Body of pancreas (tissue), 4 donors: ENCODE measurements around the gene TEX51. TPM values are rescaled to one million over a fixed set of nuclear protein-coding genes. Genes with fewer than 3 reads are reported as not detected.

Experiments used
- ATAC-seq: fragments of 150-250 bp; one replicate; pipeline ENCODE4 v1.9.1; 2016
- DNase-seq, 4 donors: peaks; one replicate each; pipeline ENCODE4 v3.0.0-alpha.2; 2019
- H3K27ac ChIP-seq, 4 donors: fragments of 200-600 bp; sonication (generic); 1 replicate in 3 of 4; 2 replicates in 1 of 4; pipeline versions ENCODE4 v1.5.1 to v1.6.1; 2016 to 2019; ENCODE audit warnings: mild to moderate bottlenecking in 1 of 4, mixed read lengths in 1 of 4, moderate library complexity in 1 of 4
- H3K27me3 ChIP-seq, 2 donors: fragments of 200-600 bp; sonication (generic); one replicate each; pipeline ENCODE4 v1.6.0; 2016; ENCODE audit warnings: mild to moderate bottlenecking in 1 of 2
- H3K36me3 ChIP-seq, 2 donors: fragments of 200-600 bp; sonication (generic); replicated peaks in 1 of 2; 2 replicates each; pipeline ENCODE4 v1.5.1; 2016; ENCODE audit warnings: low read depth in 2 of 2; ENCODE audit not compliant: insufficient read depth in 1 of 2
- H3K4me1 ChIP-seq: fragments of 200-600 bp; sonication (generic); one replicate; pipeline ENCODE4 v1.6.0; 2016
- H3K4me3 ChIP-seq, 2 donors: fragments of 200-600 bp; sonication (generic); 1 replicate in 1 of 2; 2 replicates in 1 of 2; pipeline ENCODE4 v1.5.1; 2016 to 2019
- H3K9me3 ChIP-seq, 3 donors: fragments of 200-600 bp; sonication (generic); 1 replicate in 2 of 3; 2 replicates in 1 of 3; pipeline ENCODE4 v1.5.1; 2016
- CTCF ChIP-seq, 7 experiments: fragments of 450-650 bp in 4 of 7; fragments of 200-600 bp in 3 of 7; sonication (generic) in 3 of 7; IDR thresholded peaks; one replicate each; pipeline ENCODE4 v1.5.1; 2016 to 2019; ENCODE audit warnings: antibody characterized with exemption in 7 of 7
- POLR2A ChIP-seq, 3 donors: fragments of 450-650 bp; IDR thresholded peaks; one replicate each; pipeline ENCODE4 v1.6.1; 2016; ENCODE audit warnings: antibody characterized with exemption in 3 of 3, mild to moderate bottlenecking in 2 of 3
- WGBS, 2 donors: methylation state at CpG; one replicate each; pipeline ENCODE4 v1.1.5; 2017; 5-methylcytosine and 5-hydroxymethylcytosine counted together
- intact Hi-C: fragments of 100-400 bp; cut with DNase I; formaldehyde crosslinking; loops from one replicate; pipeline ENCODE4 v1.15.1; 2023
- total RNA-seq, 2 donors: library from RNA; depleted of rRNA; stranded (reverse); fragments of >200 nt; gene quantifications; one replicate each; pipeline ENCODE4 v1.1.0, GENCODE V29; 2016

Gene TEX51
- total RNA-seq, 2 donors from 2014 or later, result not detected

- H3K27ac ChIP-seq, result no peak overlapping the region
- intact Hi-C loops, result no loop called here
- no peak overlapping the region for H3K4me3 ChIP-seq
- ATAC-seq (no peak), DNase-seq (no peak)
- TF ChIP-seq CTCF (IDR thresholded peaks at IDR 0.05) (no peak), POLR2A (IDR thresholded peaks at IDR 0.05) (no peak)
- WGBS, 2 donors, result 67 to 68% methylated on average over 4 of the region's 4 CpGs
- no peaks in the 10 kb centered on the region for H3K4me1 ChIP-seq
- no peaks in the 10 kb centered on the region for H3K36me3 ChIP-seq
- H3K27me3 ChIP-seq, result no peaks in the 10 kb centered on the region
- H3K9me3 ChIP-seq, result peaks cover 0 to 7% (median 0%) of the 10 kb centered on the region in 3 donors
These were observed 41.6 kb downstream of the TEX51 start for GRCh38 chr2:126940331-126940730.

- Histone ChIP-seq H3K27ac (no peak overlapping the region), H3K36me3 (no peaks in the 10 kb centered on the region), H3K9me3 (peaks cover 0 to 7% (median 0%) of the 10 kb centered on the region in 3 donors), H3K4me1 (no peaks in the 10 kb centered on the region), H3K27me3 (no peaks in the 10 kb centered on the region), H3K4me3 (no peak overlapping the region)
- intact Hi-C loops, result no loop called here
- no peak for DNase-seq
- ATAC-seq, result no peak
- WGBS, 2 donors, result 25 to 51% methylated on average over 5 of the region's 5 CpGs
- TF ChIP-seq CTCF (IDR thresholded peaks at IDR 0.05) (no peak), POLR2A (IDR thresholded peaks at IDR 0.05) (no peak)
These were observed 43.9 kb downstream of the TEX51 start for GRCh38 chr2:126942427-126943203.

GRCh38 chr2:126943612-126944348 lies 45.1 kb downstream of the TEX51 start:
- H3K4me1 ChIP-seq, result no peaks in the 10 kb centered on the region
- intact Hi-C loops, result no loop called here
- no peak for TF ChIP-seq CTCF (IDR thresholded peaks at IDR 0.05)
- TF ChIP-seq POLR2A (IDR thresholded peaks at IDR 0.05), result no peak
- no peak overlapping the region for H3K27ac ChIP-seq
- DNase-seq (no peak), ATAC-seq (no peak)
- no peaks in the 10 kb centered on the region for H3K36me3 ChIP-seq
- 76 to 89% methylated on average over 4 of the region's 4 CpGs for WGBS, 2 donors
- H3K9me3 ChIP-seq, result peaks cover 0 to 7% (median 0%) of the 10 kb centered on the region in 3 donors
- H3K4me3 ChIP-seq, result no peak overlapping the region
- H3K27me3 ChIP-seq, result no peaks in the 10 kb centered on the region

- ATAC-seq (no peak), DNase-seq (peak in 2 of 4 donors; percentile 28 to 31)
- Histone ChIP-seq H3K36me3 (no peaks in the 10 kb centered on the region), H3K9me3 (peaks cover 0 to 7% (median 0%) of the 10 kb centered on the region in 3 donors), H3K27ac (no peak overlapping the region), H3K4me1 (no peaks in the 10 kb centered on the region), H3K27me3 (no peaks in the 10 kb centered on the region), H3K4me3 (no peak overlapping the region)
- TF ChIP-seq POLR2A (IDR thresholded peaks at IDR 0.05) (no peak), CTCF (IDR thresholded peaks at IDR 0.05) (no peak)
- intact Hi-C loops, result no loop called here
- 22 to 28% methylated on average over 6 of the region's 6 CpGs for WGBS, 2 donors
These were observed 46.4 kb downstream of the TEX51 start for GRCh38 chr2:126945118-126945517.
